Measurements from ENCODE around the gene SEMA6B. TPM values are rescaled to one million over a fixed set of nuclear protein-coding genes. Genes with fewer than 3 reads are reported as not detected.

The SEMA6B gene
- total RNA-seq, 1 donor = 6.0 TPM

- peaks cover 9% of the 10 kb centered on the region for H3K4me1 ChIP-seq (ENCODE audit: insufficient read depth, low read length)
- H3K27me3 ChIP-seq (ENCODE audit: insufficient read depth, low read length) = peaks cover 7% of the 10 kb centered on the region
- H3K9me3 ChIP-seq (ENCODE audit: low read depth, low read length) = no peaks in the 10 kb centered on the region
- no peak overlapping the region for H3K4me3 ChIP-seq (ENCODE audit: low read length)
Observed at GRCh38 chr19:4594201-4594600, 34.7 kb upstream of the SEMA6B start.

GRCh38 chr19:4593409-4593851 lies 33.9 kb upstream of the SEMA6B start:
- peaks cover 8% of the 10 kb centered on the region for H3K4me1 ChIP-seq (ENCODE audit: insufficient read depth, low read length)
- H3K9me3 ChIP-seq (ENCODE audit: low read depth, low read length) = no peaks in the 10 kb centered on the region
- H3K4me3 ChIP-seq (ENCODE audit: low read length) = no peak overlapping the region
- peaks cover 7% of the 10 kb centered on the region for H3K27me3 ChIP-seq (ENCODE audit: insufficient read depth, low read length)

GRCh38 chr19:4592445-4592844 lies 33.0 kb upstream of the SEMA6B start:
- peaks cover 5% of the 10 kb centered on the region for H3K27me3 ChIP-seq (ENCODE audit: insufficient read depth, low read length)
- H3K4me3 ChIP-seq (ENCODE audit: low read length) = no peak overlapping the region
- no peaks in the 10 kb centered on the region for H3K9me3 ChIP-seq (ENCODE audit: low read depth, low read length)
- H3K4me1 ChIP-seq (ENCODE audit: insufficient read depth, low read length) = peaks cover 3% of the 10 kb centered on the region

- H3K4me1 ChIP-seq (ENCODE audit: insufficient read depth, low read length) = no peaks in the 10 kb centered on the region
- peaks cover 2% of the 10 kb centered on the region for H3K27me3 ChIP-seq (ENCODE audit: insufficient read depth, low read length)
Observed at GRCh38 chr19:4591320-4591719, 31.8 kb upstream of the SEMA6B start.

GRCh38 chr19:4590559-4590958 lies 31.1 kb upstream of the SEMA6B start:
- Histone ChIP-seq H3K4me3 (ENCODE audit: low read length) (no peak overlapping the region), H3K27me3 (ENCODE audit: insufficient read depth, low read length) (peaks cover 10% of the 10 kb centered on the region), H3K9me3 (ENCODE audit: low read depth, low read length) (no peaks in the 10 kb centered on the region), H3K4me1 (ENCODE audit: insufficient read depth, low read length) (no peaks in the 10 kb centered on the region)

More at GRCh38 chr19:4591320-4591719, 31.8 kb upstream of the SEMA6B start:
- Histone ChIP-seq H3K4me3 (ENCODE audit: low read length) (no peak overlapping the region), H3K9me3 (ENCODE audit: low read depth, low read length) (no peaks in the 10 kb centered on the region)

- Histone ChIP-seq H3K4me3 (ENCODE audit: low read length) (no peak overlapping the region), H3K9me3 (ENCODE audit: low read depth, low read length) (no peaks in the 10 kb centered on the region), H3K27me3 (ENCODE audit: insufficient read depth, low read length) (peaks cover 17% of the 10 kb centered on the region), H3K4me1 (ENCODE audit: insufficient read depth, low read length) (peaks cover 2% of the 10 kb centered on the region)
Observed at GRCh38 chr19:4589579-4590410, 30.3 kb upstream of the SEMA6B start.

- Histone ChIP-seq H3K4me3 (ENCODE audit: low read length) (no peak overlapping the region), H3K4me1 (ENCODE audit: insufficient read depth, low read length) (peaks cover 10% of the 10 kb centered on the region), H3K9me3 (ENCODE audit: low read depth, low read length) (no peaks in the 10 kb centered on the region), H3K27me3 (ENCODE audit: insufficient read depth, low read length) (peaks cover 29% of the 10 kb centered on the region)
Observed at GRCh38 chr19:4588291-4588761, 28.8 kb upstream of the SEMA6B start.

- Histone ChIP-seq H3K4me3 (ENCODE audit: low read length) (no peak overlapping the region), H3K4me1 (ENCODE audit: insufficient read depth, low read length) (peaks cover 10% of the 10 kb centered on the region), H3K27me3 (ENCODE audit: insufficient read depth, low read length) (peaks cover 35% of the 10 kb centered on the region), H3K9me3 (ENCODE audit: low read depth, low read length) (no peaks in the 10 kb centered on the region)
Observed at GRCh38 chr19:4587527-4587926, 28.0 kb upstream of the SEMA6B start.

GRCh38 chr19:4586691-4587090 lies 27.2 kb upstream of the SEMA6B start:
- H3K4me3 ChIP-seq (ENCODE audit: low read length) = no peak overlapping the region
- peaks cover 43% of the 10 kb centered on the region for H3K27me3 ChIP-seq (ENCODE audit: insufficient read depth, low read length)
- H3K9me3 ChIP-seq (ENCODE audit: low read depth, low read length) = no peaks in the 10 kb centered on the region
- peaks cover 10% of the 10 kb centered on the region for H3K4me1 ChIP-seq (ENCODE audit: insufficient read depth, low read length)

GRCh38 chr19:4586245-4586644 lies 26.8 kb upstream of the SEMA6B start:
- peaks cover 43% of the 10 kb centered on the region for H3K27me3 ChIP-seq (ENCODE audit: insufficient read depth, low read length)
- H3K4me3 ChIP-seq (ENCODE audit: low read length) = no peak overlapping the region
- no peaks in the 10 kb centered on the region for H3K9me3 ChIP-seq (ENCODE audit: low read depth, low read length)
- peaks cover 10% of the 10 kb centered on the region for H3K4me1 ChIP-seq (ENCODE audit: insufficient read depth, low read length)

- Histone ChIP-seq H3K4me3 (ENCODE audit: low read length) (no peak overlapping the region), H3K9me3 (ENCODE audit: low read depth, low read length) (no peaks in the 10 kb centered on the region), H3K4me1 (ENCODE audit: insufficient read depth, low read length) (peaks cover 10% of the 10 kb centered on the region), H3K27me3 (ENCODE audit: insufficient read depth, low read length) (peaks cover 43% of the 10 kb centered on the region)
Observed at GRCh38 chr19:4585556-4585955, 26.1 kb upstream of the SEMA6B start.

GRCh38 chr19:4584670-4585460 lies 25.4 kb upstream of the SEMA6B start:
- H3K4me3 ChIP-seq (ENCODE audit: low read length) = no peak overlapping the region
- peaks cover 48% of the 10 kb centered on the region for H3K27me3 ChIP-seq (ENCODE audit: insufficient read depth, low read length)
- H3K4me1 ChIP-seq (ENCODE audit: insufficient read depth, low read length) = peaks cover 10% of the 10 kb centered on the region
- no peaks in the 10 kb centered on the region for H3K9me3 ChIP-seq (ENCODE audit: low read depth, low read length)

GRCh38 chr19:4583961-4584669 lies 24.6 kb upstream of the SEMA6B start:
- Histone ChIP-seq H3K4me3 (ENCODE audit: low read length) (no peak overlapping the region), H3K27me3 (ENCODE audit: insufficient read depth, low read length) (peaks cover 55% of the 10 kb centered on the region), H3K9me3 (ENCODE audit: low read depth, low read length) (no peaks in the 10 kb centered on the region), H3K4me1 (ENCODE audit: insufficient read depth, low read length) (peaks cover 10% of the 10 kb centered on the region)

- Histone ChIP-seq H3K4me1 (ENCODE audit: insufficient read depth, low read length) (peaks cover 10% of the 10 kb centered on the region), H3K9me3 (ENCODE audit: low read depth, low read length) (no peaks in the 10 kb centered on the region), H3K27me3 (ENCODE audit: insufficient read depth, low read length) (peaks cover 61% of the 10 kb centered on the region), H3K4me3 (ENCODE audit: low read length) (no peak overlapping the region)
Observed at GRCh38 chr19:4582980-4583842, 23.7 kb upstream of the SEMA6B start.
